Inflammatory macrophage treated with lipopolysaccharide for 1 hour (primary cell): ENCODE measurements around the gene RADIL.

ENCODE experiments used
- DNase-seq, 2 donors: peaks; one replicate each; pipeline ENCODE4 v3.0.0-alpha.2; 2020 to 2022

The RADIL gene

DNA sequence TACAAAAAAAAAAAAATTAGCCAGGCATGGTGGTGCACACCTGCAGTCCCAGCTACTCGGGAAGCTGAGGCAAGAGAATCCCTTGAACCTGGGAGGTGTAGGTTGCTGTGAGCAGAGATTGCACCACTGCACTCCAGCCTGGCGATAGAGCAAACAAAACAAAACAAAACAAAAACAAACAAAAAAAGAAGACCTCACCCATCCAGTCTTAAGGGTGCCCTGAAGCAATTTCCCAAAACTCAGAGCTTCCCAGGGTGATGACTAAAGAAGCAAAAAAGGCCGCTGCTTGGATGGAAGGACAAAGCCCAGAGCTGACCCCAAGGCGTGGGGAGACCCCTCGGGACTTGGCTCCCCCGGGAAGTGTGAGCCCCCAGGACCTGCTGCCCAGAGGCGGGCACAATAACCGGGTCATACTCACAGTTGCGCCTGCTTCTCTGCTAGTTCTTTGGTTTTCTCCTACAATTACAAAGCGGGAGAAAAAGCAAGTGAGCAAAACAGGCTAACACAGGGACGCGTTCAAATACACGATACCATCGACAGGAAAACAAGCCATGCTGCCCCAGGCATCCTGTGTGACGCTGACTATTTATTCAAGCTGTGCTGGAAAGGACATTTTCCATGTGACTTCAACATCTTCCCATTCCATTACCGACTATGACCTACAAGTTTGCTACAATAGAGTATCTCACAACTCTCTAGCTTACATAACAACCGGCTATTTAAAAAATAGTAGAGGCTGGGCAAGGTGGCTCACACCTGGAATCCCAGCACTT lies 51.6 kb downstream of the RADIL start:
- no peak for DNase-seq

DNA sequence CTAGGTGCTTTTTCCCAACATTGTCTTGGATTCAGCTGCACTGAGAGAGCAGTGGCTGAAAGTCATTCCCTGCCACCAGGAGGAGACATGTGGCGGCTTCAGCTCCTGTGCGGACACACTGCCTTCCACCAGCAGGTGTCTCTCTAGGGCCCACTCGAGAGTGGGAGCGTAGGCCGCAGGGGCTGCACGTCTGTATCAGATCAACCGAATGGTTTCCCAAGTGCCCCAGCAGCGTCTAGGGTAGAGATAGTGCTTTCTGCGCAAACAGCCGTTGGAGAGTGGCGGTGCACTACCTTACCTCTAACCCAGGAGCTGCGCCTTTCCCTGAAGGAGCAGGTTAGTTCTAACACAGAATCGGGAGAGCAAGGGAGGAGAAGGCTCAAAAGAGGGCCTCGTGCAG lies 53.3 kb downstream of the RADIL start:
- peak; percentile 38 to 52 for DNase-seq

DNA sequence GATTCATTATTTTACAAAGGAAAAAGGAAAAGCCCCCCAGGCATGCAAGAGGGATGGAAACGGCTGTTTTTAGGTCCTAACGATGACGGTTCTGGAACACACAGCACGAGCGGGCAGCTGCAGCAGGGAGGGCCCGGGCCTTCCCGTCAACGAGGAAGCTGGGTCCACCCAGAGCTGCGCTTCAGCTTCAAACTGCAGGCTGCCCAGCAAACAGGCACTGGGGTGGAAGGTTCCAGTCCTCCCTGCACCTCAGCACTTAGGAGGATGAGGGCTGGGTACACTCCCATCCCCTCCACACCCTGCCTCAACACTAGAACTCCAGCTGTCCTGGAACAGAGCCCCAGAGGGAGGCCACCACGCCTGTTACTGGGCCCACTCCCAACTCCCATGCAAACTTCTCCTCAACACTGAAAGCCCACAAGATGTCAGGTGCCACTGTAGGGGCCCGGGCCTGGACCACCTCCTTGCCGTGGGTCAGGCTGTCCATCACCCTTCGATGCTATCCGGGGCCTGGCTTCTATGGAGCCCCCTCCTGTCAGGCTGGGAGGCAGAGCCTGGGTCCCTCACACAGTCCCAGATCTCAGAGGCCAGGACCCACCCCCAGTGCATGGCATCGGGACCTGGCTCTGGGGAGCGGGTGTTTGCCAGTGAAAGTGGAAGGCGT lies 54.7 kb downstream of the RADIL start:
- no peak for DNase-seq

DNA sequence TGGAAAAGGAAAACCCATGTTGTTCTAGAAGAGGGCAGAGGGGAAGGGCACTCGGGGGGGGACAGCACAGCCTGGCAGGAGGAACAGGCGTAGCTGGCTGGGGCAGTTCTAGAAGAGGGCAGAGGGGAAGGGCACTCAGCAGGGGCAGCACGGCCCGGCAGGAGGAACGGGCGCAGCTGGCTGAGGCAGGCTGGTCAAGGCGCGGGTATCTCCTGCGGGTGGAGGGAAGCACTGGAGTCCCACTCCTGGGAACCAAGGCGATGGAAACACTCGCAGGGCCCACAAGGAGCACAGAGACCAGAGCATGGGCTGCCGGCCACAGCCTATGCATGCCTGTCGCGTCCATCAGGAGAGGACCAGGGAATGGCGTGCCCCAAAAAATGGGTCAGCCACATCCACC lies 58.4 kb downstream of the RADIL start:
- DNase-seq: no peak

DNA sequence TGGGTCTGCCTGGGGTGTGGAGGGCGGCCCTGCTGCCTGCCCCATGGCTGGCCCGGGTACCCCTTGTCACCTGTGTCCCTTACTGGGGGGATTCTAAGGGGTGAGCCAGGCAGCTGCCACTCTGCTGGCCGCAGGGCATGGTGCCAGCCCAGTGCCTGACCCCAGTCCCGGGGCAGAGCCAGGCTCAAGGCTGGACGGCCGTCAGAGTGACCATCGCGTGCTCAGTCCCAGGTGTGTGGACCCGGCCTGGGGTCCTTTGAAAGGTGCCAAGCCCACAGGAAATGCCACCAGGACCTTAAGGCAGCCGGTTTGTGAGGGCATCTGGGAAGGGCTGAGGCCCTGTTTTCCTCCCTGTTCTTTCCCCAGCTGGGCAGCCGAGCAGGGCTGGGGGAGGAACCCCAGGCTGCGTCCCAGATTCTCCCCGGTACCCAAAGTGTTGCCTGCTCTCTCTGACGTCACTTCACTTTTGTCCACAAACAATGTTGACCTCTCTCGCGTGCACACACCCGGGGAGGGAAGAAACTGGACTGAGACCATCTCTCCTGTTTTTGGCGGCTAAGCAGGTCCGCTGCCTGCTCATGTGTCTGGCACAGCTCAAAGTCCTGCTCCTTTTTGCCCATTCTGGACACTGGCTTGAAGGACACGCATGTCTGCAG lies 59.3 kb downstream of the RADIL start:
- DNase-seq: no peak

DNA sequence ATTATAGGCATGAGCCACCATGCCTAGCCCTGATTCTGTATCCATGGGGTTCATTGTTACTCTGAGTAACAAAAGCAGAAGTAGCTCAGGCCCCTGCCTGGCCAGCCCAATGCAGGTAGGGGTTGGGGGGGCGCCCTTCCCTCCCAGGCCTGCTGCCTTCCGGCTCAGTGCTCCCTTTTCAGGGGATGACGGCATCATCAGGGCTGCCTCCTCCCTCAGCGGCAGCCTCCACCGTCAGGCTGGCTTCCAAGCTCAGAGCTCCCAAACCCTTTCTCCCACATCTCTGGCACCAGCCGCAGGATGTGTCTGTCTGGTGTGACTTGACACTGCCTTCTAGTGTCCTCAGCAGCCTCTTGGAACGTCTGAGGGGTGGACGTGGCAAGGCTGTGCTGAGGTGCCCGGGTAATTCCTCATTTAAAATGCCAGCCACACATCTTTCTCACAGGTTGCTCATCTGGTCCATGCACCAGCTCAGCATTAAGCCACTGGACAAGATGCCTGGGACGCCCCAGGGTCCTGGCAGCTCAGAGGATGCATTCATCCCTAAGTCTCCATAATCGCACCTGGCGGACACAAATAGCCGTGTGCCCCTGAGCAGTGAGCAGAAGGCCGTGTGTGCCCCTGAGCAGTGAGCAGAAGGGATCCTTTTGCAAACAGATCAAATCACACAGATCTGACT lies 59.9 kb downstream of the RADIL start:
- no peak for DNase-seq

DNA sequence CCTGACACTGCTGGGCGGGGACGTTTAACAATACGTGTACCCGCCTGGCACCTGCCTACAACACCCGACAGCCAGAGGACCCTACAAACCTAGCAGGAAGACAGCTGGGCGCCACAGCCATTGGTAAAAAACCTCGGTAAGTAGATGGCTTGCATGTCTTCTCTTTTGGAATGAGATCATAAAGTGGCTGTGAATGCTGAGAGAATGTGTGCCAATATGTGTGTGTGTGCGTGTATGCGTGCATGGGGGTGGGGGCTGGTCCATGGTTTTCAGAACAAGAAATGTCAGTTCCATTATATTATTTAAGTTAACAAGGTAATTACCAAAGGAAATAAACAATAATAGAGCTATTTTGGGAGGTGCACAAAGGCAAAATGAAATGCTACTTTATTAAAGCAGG lies 60.8 kb downstream of the RADIL start:
- no peak for DNase-seq

DNA sequence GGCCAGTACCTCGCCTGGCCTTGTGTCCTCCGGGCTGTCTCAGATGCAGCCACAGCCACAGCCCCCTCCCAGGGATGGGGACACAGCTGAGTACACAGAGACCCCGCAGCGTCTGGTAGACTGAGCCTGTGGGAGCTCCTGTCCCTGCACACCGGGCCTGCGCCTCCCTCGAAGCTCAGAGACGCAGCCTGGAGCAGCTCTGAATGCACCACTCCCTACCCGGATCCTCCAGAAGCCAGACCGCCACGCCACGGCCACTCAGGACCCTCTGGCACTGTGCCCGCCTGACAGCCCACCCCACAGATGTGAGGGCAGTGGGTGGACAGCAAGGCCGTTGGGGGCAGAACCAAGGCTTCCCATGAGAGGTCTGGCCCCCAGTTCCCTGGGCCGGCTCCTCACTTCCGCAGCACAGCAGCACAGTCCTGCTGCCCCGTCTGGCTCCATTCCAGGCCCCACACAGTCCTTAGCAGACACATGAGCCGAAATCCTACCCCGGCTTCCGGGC lies 62.5 kb downstream of the RADIL start:
- DNase-seq: no peak

DNA sequence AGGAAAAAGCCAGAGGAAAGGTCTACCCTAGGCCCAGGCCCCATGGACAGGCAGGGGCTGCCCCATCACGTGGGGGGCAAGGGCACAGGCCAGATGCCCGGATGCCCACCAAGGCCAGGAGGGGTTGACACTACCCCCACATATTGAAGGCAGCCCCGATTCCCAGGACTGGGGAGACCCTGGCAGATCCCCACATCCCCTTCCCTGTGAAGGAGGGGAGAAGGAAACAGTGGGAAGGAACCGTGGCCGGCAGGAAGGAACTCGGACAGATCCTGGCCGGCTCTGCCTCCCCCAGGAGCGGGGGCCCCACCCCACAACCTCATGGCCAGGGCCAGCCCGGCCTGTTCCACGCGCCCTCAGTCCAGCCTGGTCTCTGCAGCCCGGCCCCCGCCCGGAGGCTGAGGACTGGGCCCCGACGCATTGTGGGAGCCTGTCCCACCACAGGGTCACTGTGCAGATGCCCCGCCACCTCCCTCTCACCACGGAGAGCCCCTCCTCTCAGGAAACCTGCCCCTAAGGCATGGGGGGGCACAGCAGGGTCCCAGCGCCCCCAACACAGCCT lies 63.0 kb downstream of the RADIL start:
- no peak for DNase-seq

DNA sequence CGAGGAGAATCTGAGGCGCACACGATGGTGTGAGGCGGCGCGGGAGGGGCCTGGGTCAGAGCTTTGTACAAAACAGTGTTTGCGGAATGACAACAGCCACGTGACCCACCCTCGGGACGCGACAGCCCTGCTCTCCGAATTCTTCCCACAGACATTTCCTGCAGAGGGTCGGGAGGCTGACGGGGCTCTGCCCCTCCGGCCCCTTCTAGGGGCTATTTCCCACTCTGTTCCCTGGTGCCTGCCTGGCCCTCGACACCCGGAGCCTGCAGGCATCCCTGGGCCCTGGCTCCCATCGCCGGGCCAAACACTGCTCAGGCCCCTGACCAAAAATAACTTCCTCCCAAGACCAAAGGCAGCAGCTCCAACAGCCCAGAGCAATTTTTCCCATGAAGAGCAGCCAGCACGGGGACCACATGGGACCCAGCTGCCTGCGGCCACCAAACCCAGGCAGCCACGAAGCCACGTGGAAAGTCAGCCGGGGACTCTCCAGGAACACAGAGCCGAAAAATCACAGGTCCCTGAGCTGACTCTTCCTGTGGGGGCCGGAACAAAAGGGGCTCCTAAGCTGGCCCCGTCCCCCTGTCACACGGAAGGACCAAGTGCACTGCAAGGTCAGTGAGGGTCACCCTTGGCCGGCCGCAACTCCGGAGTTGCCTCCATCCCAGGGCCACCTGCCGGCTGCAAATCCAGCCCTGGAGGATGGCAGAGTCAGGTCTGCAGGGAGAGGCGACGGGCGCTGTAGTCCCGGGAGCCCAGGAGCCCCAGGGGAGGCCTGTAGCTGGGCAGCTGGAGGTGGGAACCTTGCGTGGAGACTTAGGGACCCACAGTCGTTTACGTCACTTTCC lies 63.7 kb downstream of the RADIL start:
- no peak for DNase-seq

DNA sequence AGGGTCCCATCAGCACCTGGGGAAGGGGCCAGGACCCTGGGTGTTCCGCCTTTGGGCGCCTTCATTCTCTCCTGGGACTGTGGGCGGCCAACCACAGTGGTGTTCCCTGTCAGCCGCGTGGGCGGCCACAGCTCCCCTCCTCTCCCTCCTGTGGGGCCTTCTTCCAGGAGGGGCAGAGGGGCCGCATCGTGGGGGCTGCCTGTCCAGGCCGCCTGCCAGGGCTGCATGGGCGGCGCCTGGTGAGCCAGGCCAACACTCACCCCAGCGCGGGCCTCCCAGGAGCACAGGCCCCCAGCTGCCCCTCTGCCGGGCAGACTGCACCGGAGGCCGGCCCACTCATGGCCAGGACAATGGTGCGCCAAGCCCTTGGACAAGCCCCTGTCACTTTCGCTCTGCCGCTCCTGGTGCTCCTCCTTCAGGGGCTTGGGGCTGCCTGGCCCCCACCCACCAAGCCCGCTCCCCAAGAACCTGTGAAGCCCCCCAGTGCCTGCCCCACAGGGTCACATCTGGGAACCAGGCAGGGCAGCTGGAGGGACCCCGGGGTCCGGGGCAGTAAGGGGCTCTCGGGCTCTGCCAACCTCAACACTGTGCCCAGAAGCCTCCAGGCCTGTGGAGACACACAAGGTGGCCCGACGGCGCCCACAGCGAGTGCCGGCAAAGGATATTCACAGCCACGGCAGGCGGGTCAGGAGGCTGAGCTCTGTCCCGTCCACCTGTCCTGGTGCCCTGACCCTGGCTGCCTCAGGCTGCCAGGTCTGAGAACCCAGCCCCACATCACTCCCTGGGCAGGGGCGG lies 65.3 kb downstream of the RADIL start:
- DNase-seq: no peak

DNA sequence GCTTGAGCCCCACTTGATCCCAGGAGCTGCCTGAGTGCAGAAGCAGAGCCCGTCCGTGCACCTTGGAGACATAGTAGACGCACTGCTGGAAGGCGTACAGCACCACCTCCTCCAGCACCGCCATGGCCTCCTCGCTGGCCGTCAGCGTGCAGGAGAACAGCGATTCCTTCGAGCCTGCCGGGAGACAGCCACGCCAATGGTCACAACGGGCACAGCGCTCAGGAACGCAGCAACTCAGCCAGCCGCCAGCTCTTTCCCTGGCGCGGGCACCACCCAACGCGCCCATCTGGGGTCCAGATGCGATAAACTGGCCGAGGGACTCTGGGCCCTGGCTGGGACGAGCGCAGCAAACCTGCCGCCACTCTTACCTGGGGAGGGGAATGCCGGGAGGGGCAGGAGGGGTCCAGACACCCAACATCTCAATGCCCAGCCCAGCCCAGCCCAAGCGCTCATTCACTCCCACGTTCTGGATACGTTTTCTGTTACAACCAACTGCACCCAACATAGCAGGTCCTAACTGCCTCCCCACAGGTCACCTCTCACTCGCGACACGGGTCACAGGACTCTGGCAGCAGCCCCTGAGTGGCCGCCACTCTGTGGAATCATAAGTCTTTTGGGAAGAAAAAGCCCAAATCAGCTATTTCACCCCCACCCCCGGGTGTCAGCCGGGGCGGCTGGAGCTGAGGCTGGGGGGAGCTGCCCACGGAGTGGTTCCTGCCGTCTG lies 66.2 kb downstream of the RADIL start:
- DNase-seq: no peak

DNA sequence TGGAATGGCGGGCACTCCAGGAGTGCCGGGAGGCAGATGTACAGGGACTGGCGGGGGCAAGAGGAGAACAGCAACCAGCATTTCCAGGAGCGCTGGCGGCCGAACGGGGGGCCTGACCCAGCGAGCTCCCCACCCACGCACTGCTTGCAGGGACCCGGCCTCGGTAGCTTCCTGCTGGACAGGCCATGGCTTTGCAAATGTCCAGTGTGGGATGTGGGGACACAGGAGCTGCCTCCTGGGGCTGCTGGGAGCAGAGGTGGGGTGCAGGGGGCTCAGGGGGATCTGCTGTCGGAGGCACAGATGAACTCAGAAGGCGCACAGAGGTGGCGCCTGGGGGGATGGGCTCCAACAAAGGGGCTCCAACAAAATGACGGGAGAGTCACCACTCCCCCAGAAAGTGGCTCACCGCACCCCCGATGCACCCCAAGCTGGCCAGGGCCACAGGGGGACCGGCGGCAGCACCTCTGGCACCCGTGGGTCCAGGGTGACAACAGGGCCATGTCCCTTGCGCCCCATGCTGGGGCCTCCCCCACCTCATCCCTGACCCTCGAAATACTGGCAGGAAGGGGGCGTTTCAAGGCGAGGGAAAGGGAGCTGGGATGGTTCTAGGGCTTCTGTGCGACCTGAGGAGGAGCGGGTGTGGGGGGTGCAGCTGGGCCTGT lies 67.0 kb downstream of the RADIL start:
- no peak for DNase-seq

DNA sequence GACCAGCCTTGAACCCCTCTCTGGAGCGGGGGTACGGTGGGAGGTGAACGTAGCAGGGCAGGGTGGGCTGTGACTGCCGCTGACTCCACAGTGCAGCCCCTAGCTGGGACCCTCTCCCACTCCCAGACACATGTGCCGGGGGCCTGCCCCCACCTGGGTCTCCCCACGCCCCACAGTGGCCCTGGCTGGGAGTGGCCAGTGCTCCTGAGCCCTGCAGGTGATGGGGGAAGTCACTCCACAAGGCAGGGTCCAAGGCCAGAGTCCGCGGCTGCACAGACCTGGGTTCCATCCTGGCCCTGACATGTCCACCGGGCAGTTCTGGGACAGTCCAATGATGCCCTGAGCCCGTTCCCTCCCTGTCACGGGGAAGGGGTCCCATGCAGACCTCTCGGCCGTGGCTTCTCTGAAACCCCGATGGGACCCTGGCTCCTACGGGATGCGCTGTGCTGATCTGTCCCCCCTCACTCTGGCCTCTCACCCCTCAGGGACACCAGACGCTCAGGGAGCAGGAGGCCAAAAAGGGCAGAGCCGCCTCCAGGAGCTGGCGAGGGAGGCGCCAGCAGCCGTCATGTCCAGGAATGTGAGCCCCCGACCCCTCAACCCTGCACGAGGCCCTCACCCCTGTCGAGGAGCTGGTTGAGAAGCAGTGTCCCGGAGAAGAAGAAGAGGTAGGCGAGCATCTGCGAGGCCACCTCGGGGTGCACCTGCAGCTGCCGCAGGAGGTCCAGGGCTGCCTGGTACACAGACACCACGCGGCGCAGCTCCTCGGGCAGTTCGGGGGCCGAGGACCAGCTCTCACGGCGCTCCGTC lies 67.7 kb downstream of the RADIL start:
- no peak for DNase-seq

DNA sequence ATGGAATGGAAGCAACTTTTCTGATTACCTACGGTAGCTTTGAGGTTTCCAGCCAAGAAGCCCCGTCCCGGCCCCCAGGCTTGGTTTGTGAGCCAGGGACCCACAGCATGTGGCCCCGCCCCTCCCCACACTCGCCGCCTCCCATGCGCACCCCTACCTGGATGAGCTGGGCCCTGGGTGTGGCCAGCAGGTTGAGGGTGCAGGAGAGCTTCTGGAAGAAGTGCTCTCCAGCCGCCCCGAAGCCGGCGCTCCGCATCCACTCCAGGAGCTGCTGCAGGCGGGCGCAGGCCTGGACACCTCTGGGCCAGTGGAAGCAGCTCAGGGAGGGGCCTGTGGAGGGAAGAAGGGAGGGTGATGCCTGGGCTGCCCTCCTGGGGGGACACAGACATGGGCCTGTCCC lies 68.4 kb downstream of the RADIL start:
- no peak for DNase-seq

DNA sequence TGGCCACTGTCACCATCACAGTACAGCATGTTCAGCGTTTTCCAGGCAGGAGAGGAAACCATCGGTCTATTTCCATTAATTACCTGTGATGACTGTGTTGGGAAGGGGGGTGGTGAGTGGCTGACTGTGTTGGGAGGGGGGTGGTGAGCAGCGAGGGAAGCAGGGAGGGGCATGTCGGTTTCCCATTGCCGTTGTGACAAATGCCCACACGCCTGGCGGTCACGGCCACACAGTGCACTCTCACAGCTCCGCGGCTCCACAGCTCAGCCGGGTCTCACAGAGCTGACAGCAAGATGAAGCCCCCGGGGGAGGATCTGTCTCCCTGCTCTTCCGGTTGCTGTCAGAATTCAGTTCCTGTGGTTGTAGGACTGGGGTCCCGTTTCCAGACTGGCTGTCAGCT lies 69.1 kb downstream of the RADIL start:
- DNase-seq: no peak

DNA sequence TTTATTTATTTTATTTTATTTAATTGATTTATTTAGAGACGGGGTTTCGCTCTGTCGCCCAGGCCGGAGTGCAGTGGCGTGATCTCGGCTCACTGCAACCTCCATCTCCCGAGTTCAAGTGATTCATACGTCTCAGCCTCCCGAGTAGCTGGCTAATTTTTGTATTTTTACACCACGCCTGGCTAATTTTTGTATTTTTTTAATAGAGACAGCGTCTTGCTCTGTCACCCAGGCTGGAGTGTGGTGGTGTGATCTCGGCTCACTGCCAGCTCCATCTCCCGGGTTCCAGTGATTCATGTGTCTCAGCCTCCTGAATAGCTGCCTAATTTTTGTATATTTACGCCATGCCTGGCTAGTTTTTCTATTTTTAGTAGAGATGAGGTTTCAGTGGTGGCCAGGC lies 73.8 kb downstream of the RADIL start:
- no peak for DNase-seq

DNA sequence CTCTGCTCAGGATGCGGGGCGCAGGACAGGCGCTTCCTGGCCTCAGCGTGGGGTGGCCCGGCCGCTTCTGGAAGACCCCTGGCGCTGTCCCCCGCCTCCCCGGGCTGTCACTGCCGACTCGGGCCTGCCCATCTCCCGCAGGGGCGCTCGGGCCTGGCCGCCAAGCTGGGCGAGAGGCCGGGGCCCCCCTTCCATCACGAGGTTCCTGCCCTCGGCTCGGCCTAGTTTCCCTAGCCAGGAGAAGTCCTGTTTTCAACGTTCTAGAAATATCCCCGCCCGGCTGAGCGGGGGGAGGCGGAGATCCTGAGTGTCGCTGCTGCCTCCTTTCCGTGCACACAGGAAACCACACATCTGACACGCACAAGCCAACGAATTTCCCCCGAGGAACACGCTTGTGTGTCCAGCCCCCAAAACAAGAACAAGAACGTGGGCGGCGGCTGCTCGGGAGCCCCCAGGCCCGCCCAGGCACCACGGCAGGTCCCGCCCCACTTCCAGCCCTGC lies 74.4 kb downstream of the RADIL start:
- DNase-seq: peak; percentile 5 to 11

DNA sequence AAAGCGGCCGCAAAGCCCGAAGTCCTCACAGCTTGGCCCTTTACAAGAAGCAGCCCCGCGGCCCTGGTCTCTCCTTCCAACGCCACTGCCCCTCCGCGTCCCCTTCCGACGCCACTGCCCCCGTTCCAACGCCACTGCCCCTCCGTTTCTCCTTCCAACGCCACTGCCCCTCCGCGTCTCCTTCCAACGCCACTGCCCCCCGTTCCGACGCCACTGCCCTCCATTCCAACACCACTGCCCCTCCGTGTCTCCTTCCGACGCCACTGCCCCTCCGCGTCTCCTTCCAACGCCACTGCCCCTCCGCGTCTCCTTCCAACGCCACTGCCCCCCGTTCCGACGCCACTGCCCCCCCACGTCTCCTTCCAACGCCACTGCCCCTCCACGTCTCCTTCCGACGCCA lies 75.0 kb downstream of the RADIL start:
- DNase-seq: no peak
